EH (cell line): ENCODE measurements around the gene FTSJ3.

ENCODE experiments used
- DNase-seq: peaks from one replicate; pipeline ENCODE4 v3.0.0-alpha.2; 2015; ENCODE audit warnings: low read depth

Gene FTSJ3

GRCh38 chr17:63843387-63843888 lies 16.0 kb upstream of the FTSJ3 start:
- DNase-seq: peak; percentile 63

- DNase-seq: peak; percentile 99
Observed at GRCh38 chr17:63842540-63843386, 15.3 kb upstream of the FTSJ3 start, which contains the start of gene SMARCD2. Gene SMARCD2 (minus strand): TSS chr17:63842685. CDS start chr17:63842674, 11 bp downstream.

GRCh38 chr17:63842173-63842539 lies 14.7 kb upstream of the FTSJ3 start:
- DNase-seq: no peak

- peak; percentile 66 for DNase-seq
Observed at GRCh38 chr17:63841350-63842172, 14.1 kb upstream of the FTSJ3 start.

GRCh38 chr17:63840591-63841349 lies 13.3 kb upstream of the FTSJ3 start:
- peak; percentile 44 for DNase-seq

- DNase-seq: peak; percentile 62
Observed at GRCh38 chr17:63838631-63839171, 11.2 kb upstream of the FTSJ3 start.

- no peak for DNase-seq
Observed at GRCh38 chr17:63837962-63838600, 10.6 kb upstream of the FTSJ3 start.

- no peak for DNase-seq
Observed at GRCh38 chr17:63837480-63837879, 10.0 kb upstream of the FTSJ3 start.

- no peak for DNase-seq
Observed at GRCh38 chr17:63836811-63837210, 9.3 kb upstream of the FTSJ3 start.

- no peak for DNase-seq
Observed at GRCh38 chr17:63835167-63835720, 7.8 kb upstream of the FTSJ3 start.

GRCh38 chr17:63834431-63835166 lies 7.1 kb upstream of the FTSJ3 start:
- DNase-seq: peak; percentile 84

- DNase-seq: no peak
Observed at GRCh38 chr17:63833741-63834373, 6.4 kb upstream of the FTSJ3 start.

GRCh38 chr17:63833026-63833740 lies 5.7 kb upstream of the FTSJ3 start:
- DNase-seq: no peak

- DNase-seq: no peak
Observed at GRCh38 chr17:63832455-63832854, 5.0 kb upstream of the FTSJ3 start.

- DNase-seq: no peak
Observed at GRCh38 chr17:63832014-63832413, 4.6 kb upstream of the FTSJ3 start.

GRCh38 chr17:63831505-63831904 lies 4.0 kb upstream of the FTSJ3 start:
- DNase-seq: no peak

- DNase-seq: no peak
Observed at GRCh38 chr17:63830904-63831491, 3.5 kb upstream of the FTSJ3 start.

- DNase-seq: no peak
Observed at GRCh38 chr17:63830278-63830677, 2.8 kb upstream of the FTSJ3 start.

GRCh38 chr17:63828936-63829335 lies 1.5 kb upstream of the FTSJ3 start:
- DNase-seq: no peak
